ENCODE measurements around the gene SGIP1. TPM values are rescaled to one million over a fixed set of nuclear protein-coding genes. Genes with fewer than 3 reads are reported as not detected.

The SGIP1 gene
- total and polyA plus RNA-seq, 2 experiments from 2014 or later = 2.4 to 6.1 TPM

DNA sequence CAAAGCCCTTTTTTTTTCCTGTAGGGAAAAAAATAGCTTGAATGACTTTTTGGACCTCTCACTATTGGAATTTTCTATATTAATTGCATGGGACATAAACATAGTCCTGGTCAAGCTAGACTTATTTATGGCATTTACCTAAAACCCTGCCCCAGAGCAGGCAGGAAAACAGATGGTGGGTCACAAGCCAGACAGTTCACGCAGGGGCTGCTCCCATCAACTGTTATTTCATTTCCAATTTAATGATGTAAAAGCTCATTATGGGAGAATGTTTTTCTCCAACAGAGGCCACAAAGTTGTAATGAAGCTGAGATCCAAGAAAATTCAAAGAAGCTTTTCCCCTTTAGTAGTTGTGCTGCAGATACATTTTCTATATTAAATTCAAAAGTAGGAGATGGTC lies 99.2 kb downstream of the SGIP1 start:
- TF ChIP-seq STAT1 (IDR thresholded peaks at IDR 0.05; ENCODE audit: unreplicated experiment) (no peak), POLR2AphosphoS5 (IDR thresholded peaks at IDR 0.05; ENCODE audit: low read depth) (no peak), EZH2 (IDR thresholded peaks at IDR 0.05; ENCODE audit: low read depth, unreplicated experiment) (no peak), ZNF331 (CRISPR knock-in tag; IDR thresholded peaks at IDR 0.05; ENCODE audit: low read depth) (no peak), NANOG (IDR thresholded peaks at IDR 0.05; ENCODE audit: borderline replicate concordance) (no peak)
- TF ChIP-seq, protein P1, sequence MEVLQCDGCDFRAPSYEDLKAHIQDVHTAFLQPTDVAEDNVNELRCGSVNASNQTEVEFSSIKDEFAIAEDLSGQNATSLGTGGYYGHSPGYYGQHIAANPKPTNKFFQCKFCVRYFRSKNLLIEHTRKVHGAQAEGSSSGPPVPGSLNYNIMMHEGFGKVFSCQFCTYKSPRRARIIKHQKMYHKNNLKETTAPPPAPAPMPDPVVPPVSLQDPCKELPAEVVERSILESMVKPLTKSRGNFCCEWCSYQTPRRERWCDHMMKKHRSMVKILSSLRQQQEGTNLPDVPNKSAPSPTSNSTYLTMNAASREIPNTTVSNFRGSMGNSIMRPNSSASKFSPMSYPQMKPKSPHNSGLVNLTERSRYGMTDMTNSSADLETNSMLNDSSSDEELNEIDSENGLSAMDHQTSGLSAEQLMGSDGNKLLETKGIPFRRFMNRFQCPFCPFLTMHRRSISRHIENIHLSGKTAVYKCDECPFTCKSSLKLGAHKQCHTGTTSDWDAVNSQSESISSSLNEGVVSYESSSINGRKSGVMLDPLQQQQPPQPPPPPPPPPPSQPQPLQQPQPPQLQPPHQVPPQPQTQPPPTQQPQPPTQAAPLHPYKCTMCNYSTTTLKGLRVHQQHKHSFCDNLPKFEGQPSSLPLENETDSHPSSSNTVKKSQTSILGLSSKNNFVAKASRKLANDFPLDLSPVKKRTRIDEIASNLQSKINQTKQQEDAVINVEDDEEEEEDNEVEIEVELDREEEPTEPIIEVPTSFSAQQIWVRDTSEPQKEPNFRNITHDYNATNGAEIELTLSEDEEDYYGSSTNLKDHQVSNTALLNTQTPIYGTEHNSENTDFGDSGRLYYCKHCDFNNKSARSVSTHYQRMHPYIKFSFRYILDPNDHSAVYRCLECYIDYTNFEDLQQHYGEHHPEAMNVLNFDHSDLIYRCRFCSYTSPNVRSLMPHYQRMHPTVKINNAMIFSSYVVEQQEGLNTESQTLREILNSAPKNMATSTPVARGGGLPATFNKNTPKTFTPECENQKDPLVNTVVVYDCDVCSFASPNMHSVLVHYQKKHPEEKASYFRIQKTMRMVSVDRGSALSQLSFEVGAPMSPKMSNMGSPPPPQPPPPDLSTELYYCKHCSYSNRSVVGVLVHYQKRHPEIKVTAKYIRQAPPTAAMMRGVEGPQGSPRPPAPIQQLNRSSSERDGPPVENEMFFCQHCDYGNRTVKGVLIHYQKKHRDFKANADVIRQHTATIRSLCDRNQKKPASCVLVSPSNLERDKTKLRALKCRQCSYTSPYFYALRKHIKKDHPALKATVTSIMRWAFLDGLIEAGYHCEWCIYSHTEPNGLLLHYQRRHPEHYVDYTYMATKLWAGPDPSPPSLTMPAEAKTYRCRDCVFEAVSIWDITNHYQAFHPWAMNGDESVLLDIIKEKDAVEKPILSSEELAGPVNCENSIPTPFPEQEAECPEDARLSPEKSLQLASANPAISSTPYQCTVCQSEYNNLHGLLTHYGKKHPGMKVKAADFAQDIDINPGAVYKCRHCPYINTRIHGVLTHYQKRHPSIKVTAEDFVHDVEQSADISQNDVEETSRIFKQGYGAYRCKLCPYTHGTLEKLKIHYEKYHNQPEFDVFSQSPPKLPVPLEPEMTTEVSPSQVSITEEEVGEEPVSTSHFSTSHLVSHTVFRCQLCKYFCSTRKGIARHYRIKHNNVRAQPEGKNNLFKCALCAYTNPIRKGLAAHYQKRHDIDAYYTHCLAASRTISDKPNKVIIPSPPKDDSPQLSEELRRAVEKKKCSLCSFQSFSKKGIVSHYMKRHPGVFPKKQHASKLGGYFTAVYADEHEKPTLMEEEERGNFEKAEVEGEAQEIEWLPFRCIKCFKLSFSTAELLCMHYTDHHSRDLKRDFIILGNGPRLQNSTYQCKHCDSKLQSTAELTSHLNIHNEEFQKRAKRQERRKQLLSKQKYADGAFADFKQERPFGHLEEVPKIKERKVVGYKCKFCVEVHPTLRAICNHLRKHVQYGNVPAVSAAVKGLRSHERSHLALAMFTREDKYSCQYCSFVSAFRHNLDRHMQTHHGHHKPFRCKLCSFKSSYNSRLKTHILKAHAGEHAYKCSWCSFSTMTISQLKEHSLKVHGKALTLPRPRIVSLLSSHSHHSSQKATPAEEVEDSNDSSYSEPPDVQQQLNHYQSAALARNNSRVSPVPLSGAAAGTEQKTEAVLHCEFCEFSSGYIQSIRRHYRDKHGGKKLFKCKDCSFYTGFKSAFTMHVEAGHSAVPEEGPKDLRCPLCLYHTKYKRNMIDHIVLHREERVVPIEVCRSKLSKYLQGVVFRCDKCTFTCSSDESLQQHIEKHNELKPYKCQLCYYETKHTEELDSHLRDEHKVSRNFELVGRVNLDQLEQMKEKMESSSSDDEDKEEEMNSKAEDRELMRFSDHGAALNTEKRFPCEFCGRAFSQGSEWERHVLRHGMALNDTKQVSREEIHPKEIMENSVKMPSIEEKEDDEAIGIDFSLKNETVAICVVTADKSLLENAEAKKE (CRISPR knock-in tag; IDR thresholded peaks at IDR 0.05) = no peak
- TF ChIP-seq, protein P2, sequence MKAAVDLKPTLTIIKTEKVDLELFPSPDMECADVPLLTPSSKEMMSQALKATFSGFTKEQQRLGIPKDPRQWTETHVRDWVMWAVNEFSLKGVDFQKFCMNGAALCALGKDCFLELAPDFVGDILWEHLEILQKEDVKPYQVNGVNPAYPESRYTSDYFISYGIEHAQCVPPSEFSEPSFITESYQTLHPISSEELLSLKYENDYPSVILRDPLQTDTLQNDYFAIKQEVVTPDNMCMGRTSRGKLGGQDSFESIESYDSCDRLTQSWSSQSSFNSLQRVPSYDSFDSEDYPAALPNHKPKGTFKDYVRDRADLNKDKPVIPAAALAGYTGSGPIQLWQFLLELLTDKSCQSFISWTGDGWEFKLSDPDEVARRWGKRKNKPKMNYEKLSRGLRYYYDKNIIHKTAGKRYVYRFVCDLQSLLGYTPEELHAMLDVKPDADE (IDR thresholded peaks at IDR 0.05) = no peak
- Histone ChIP-seq H3K79me2 (replicated peaks; ENCODE audit: insufficient read depth) (no peaks in the 10 kb centered on the region), H3K4me1 (ENCODE audit: insufficient read depth) (no peaks in the 10 kb centered on the region), H2AFZ (no peak overlapping the region), H3K4me3 (no peak overlapping the region), H3K9me2 (ENCODE audit: insufficient read depth) (0 out of 2 replicates have a peak, but pooled peaks cover 1% of the 10 kb centered on the region), H3K27ac (ENCODE audit: low read depth) (no peak overlapping the region), H3F3A (replicated peaks; ENCODE audit: low read depth) (no peaks in the 10 kb centered on the region), H4K20me1 (replicated peaks; ENCODE audit: insufficient read depth) (no peaks in the 10 kb centered on the region), H3K36me3 (ENCODE audit: insufficient read depth) (no peaks in the 10 kb centered on the region), H3K4me2 (no peak overlapping the region), H3K27me3 (ENCODE audit: insufficient read depth) (no peaks in the 10 kb centered on the region)
- no peak for DNase-seq (ENCODE audit: low spot score)
- Mint-ChIP-seq H3K4me1 (peaks cover 6% of the 10 kb centered on the region; the same call in 2 of the 3 replicates), H3K27me3 (ENCODE audit: insufficient read depth, low read depth, poor library complexity) (peaks cover 2% of the 10 kb centered on the region), H3K4me3 (no peak overlapping the region), H3K36me3 (ENCODE audit: low read depth) (no peaks in the 10 kb centered on the region), H3K27ac (no peak overlapping the region), H3K9me3 (no peaks in the 10 kb centered on the region; the same call in 2 of the 3 replicates)
- ATAC-seq = no peak

Measured in GM23338 (cell line).